B cell (primary cell): ENCODE data around the gene LURAP1L. TPM values are rescaled to one million over a fixed set of nuclear protein-coding genes. Genes with fewer than 3 reads are reported as not detected.

ENCODE experiments used
- ATAC-seq: fragments of 200-7000 bp; cut with Tn5 transposase; one replicate; pipeline ENCODE4 v1.10.0; 2021; ENCODE audit warnings: low read depth, mild to moderate bottlenecking, moderate number of reproducible peaks, moderate library complexity
- CTCF ChIA-PET: fragments of 350-600 bp; sonication (Branson Sonifier 250); formaldehyde crosslinking; loops from one replicate; lab custom pipeline; 2021; ENCODE audit warnings: antibody characterized with exemption, inconsistent platforms; lab: Charles Lee
- POLR2A ChIA-PET: fragments of 350-600 bp; sonication (Branson Sonifier 250); formaldehyde crosslinking; loops from one replicate; lab custom pipeline; 2021; ENCODE audit warnings: antibody characterized with exemption; lab: Charles Lee
- DNase-seq: peaks from one replicate; pipeline ENCODE4 v3.0.0; 2013
- H2AFZ ChIP-seq: 2 replicates; pipeline ENCODE4 v1.6.1; 2012; ENCODE audit warnings: mild to moderate bottlenecking, low read depth, low read length; ENCODE audit not compliant: insufficient read depth, poor library complexity, severe bottlenecking
- H3K27ac ChIP-seq, 2 donors: 1 replicate in 1 of 2; 2 replicates in 1 of 2; pipeline ENCODE4 v1.5.1; 2012 to 2013; ENCODE audit warnings: low read length in 2 of 2, mild to moderate bottlenecking in 2 of 2, moderate library complexity in 1 of 2
- H3K27me3 ChIP-seq, 4 experiments: fragments of 200-600 bp in 1 of 4; sonication (generic) in 1 of 4; replicated peaks in 1 of 4; 1 replicate in 2 of 4; 2 replicates in 2 of 4; pipeline versions ENCODE4 v1.6.1 to v1.7.0; 2013 to 2016; ENCODE audit warnings: low read length in 3 of 4, mild to moderate bottlenecking in 2 of 4, mixed read lengths in 1 of 4, moderate library complexity in 1 of 4; ENCODE audit not compliant: insufficient read depth in 4 of 4, control insufficient read depth in 3 of 4; ENCODE audit errors: control extremely low read depth in 1 of 4
- H3K36me3 ChIP-seq, 2 experiments: replicated peaks in 1 of 2; 1 replicate in 1 of 2; 2 replicates in 1 of 2; pipeline versions ENCODE4 v1.6.1 to v1.7.1; 2013; ENCODE audit warnings: low read length in 1 of 2; ENCODE audit not compliant: insufficient read depth in 2 of 2, control insufficient read depth in 1 of 2; ENCODE audit errors: control extremely low read depth in 1 of 2, extremely low read depth in 1 of 2
- H3K4me1 ChIP-seq, 2 donors: fragments of 200-600 bp in 1 of 2; sonication (generic) in 1 of 2; 1 replicate in 1 of 2; 2 replicates in 1 of 2; pipeline versions ENCODE4 v1.5.1 to v1.6.1; 2013 to 2017; ENCODE audit warnings: low read length in 2 of 2; ENCODE audit not compliant: control insufficient read depth in 2 of 2, insufficient read depth in 2 of 2
- H3K4me2 ChIP-seq: replicated peaks from 2 replicates; pipeline ENCODE3; 2012; ENCODE audit warnings: mild to moderate bottlenecking, low read depth, low read length; ENCODE audit not compliant: poor library complexity, severe bottlenecking
- H3K4me3 ChIP-seq, 5 experiments: fragments of 200-600 bp in 1 of 5; sonication (generic) in 1 of 5; 1 replicate in 3 of 5; 2 replicates in 2 of 5; pipeline versions ENCODE4 v1.5.1 to v1.7.0; 2011 to 2016; ENCODE audit warnings: low read length in 4 of 5, mild to moderate bottlenecking in 4 of 5, low read depth in 2 of 5, control low read depth in 1 of 5, moderate library complexity in 1 of 5; ENCODE audit not compliant: insufficient read depth in 1 of 5; ENCODE audit errors: control extremely low read depth in 1 of 5, extremely low read depth in 1 of 5
- H3K79me2 ChIP-seq: fragments of 200-600 bp; sonication (generic); one replicate; pipeline ENCODE4 v1.6.0; 2016; ENCODE audit warnings: low read length; ENCODE audit not compliant: control insufficient read depth, insufficient read depth
- H3K9ac ChIP-seq: fragments of 200-600 bp; sonication (generic); 2 replicates; pipeline ENCODE4 v1.6.1; 2017; ENCODE audit warnings: mild to moderate bottlenecking, low read length, moderate library complexity
- H3K9me3 ChIP-seq, 3 donors: one replicate each; pipeline versions ENCODE4 v1.6.1 to v1.7.1; 2013; ENCODE audit warnings: low read length in 2 of 3; ENCODE audit not compliant: control insufficient read depth in 2 of 3, insufficient read depth in 1 of 3; ENCODE audit errors: control extremely low read depth in 1 of 3
- H4K20me1 ChIP-seq: 2 replicates; pipeline ENCODE4 v1.6.0; 2012; ENCODE audit warnings: mild to moderate bottlenecking, low read length; ENCODE audit not compliant: insufficient read depth, control insufficient read depth, poor library complexity, severe bottlenecking
- H3K27ac Mint-ChIP-seq: one replicate; pipeline ENCODE4 v1.8.0; 2021; ENCODE audit warnings: mixed read lengths
- H3K27me3 Mint-ChIP-seq: one replicate; pipeline ENCODE4 v1.8.0; 2021; ENCODE audit warnings: mixed read lengths
- H3K4me1 Mint-ChIP-seq: one replicate; pipeline ENCODE4 v1.8.0; 2021; ENCODE audit warnings: mixed read lengths
- H3K4me3 Mint-ChIP-seq: one replicate; pipeline ENCODE4 v1.8.0; 2021; ENCODE audit warnings: mixed read lengths
- H3K9me3 Mint-ChIP-seq: one replicate; pipeline ENCODE4 v1.8.0; 2022; ENCODE audit warnings: mixed read lengths; ENCODE audit not compliant: insufficient read depth
- CTCF ChIP-seq: fragments of 200-600 bp; IDR thresholded peaks from one replicate; pipeline ENCODE4 v1.8.0; 2022; ENCODE audit warnings: antibody characterized with exemption, mild to moderate bottlenecking
- EZH2 ChIP-seq: IDR thresholded peaks from 2 replicates; pipeline ENCODE4 v1.6.1; 2012; ENCODE audit warnings: borderline replicate concordance, low read depth, mild to moderate bottlenecking, moderate library complexity, low read length; ENCODE audit not compliant: insufficient read depth, poor library complexity, severe bottlenecking
- WGBS: methylation state at CpG from one replicate; pipeline ENCODE4 v1.1.5; 2013; ENCODE audit warnings: missing lambda C conversion rate; ENCODE audit not compliant: insufficient coverage; 5-methylcytosine and 5-hydroxymethylcytosine counted together
- intact Hi-C: fragments of 100-400 bp; cut with micrococcal nuclease; formaldehyde crosslinking; loops from one replicate; pipeline ENCODE4 v1.10.0; 2022
- polyA plus RNA-seq: library from polyadenylated mRNA; depleted of rRNA; stranded (reverse); fragments of >200 nt; gene quantifications from 2 replicates; pipeline ENCODE4 v1.2.3, GENCODE V29; 2012
- total RNA-seq, 2 donors: library from RNA; stranded (reverse); fragments of 120-200 nt in 1 of 2; gene quantifications; 1 replicate in 1 of 2; 2 replicates in 1 of 2; pipeline versions ENCODE4 v1.2.3 to v1.2.4, GENCODE V29; 2013 to 2022

Gene LURAP1L
- total and polyA plus RNA-seq, 2 donors (not counting 1 experiment from before 2014, with no cell fraction given), result not detected

- Histone ChIP-seq H3K4me2 (no peak overlapping the region), H4K20me1 (no peaks in the 10 kb centered on the region), H3K4me3 (no peak overlapping the region), H2AFZ (no peak overlapping the region), H3K27me3 (no peaks in the 10 kb centered on the region), H3K9ac (no peak overlapping the region), H3K4me1 (no peaks in the 10 kb centered on the region), H3K79me2 (no peaks in the 10 kb centered on the region), H3K9me3 (no peaks in the 10 kb centered on the region), H3K36me3 (no peaks in the 10 kb centered on the region), H3K27ac (no peak overlapping the region)
- TF ChIP-seq CTCF (no peak), EZH2 (no peak)
- H3K27ac Mint-ChIP-seq, result no peak overlapping the region
- ChIA-PET POLR2A (no interaction called here), CTCF (no interaction called here)
- no peaks in the 10 kb centered on the region for H3K4me1 Mint-ChIP-seq
- DNase-seq, result no peak
- intact Hi-C loops, result no loop called here
- H3K27me3 Mint-ChIP-seq, result no peaks in the 10 kb centered on the region
- no peaks in the 10 kb centered on the region for H3K9me3 Mint-ChIP-seq
- WGBS, result 80% methylated on average over 1 of the region's 3 CpGs
- no peak overlapping the region for H3K4me3 Mint-ChIP-seq
- no peak for ATAC-seq
These were observed 41.9 kb downstream of the LURAP1L start for GRCh38 chr9:12816656-12817101.

GRCh38 chr9:12817702-12818101 lies 42.9 kb downstream of the LURAP1L start:
- no peak overlapping the region for H3K27ac ChIP-seq
- Mint-ChIP-seq H3K4me1 (no peaks in the 10 kb centered on the region), H3K9me3 (no peaks in the 10 kb centered on the region), H3K27me3 (no peaks in the 10 kb centered on the region), H3K4me3 (no peak overlapping the region), H3K27ac (no peak overlapping the region)
- DNase-seq, result no peak
- no peaks in the 10 kb centered on the region for H3K9me3 ChIP-seq
- H3K4me2 ChIP-seq, result no peak overlapping the region
- no peak for TF ChIP-seq CTCF
- no peak for TF ChIP-seq EZH2
- no peaks in the 10 kb centered on the region for H3K4me1 ChIP-seq
- H3K79me2 ChIP-seq, result no peaks in the 10 kb centered on the region
- ChIA-PET CTCF (no interaction called here), POLR2A (no interaction called here)
- intact Hi-C loops, result no loop called here
- no peaks in the 10 kb centered on the region for H3K27me3 ChIP-seq
- no peaks in the 10 kb centered on the region for H3K36me3 ChIP-seq
- H4K20me1 ChIP-seq, result no peaks in the 10 kb centered on the region
- H3K9ac ChIP-seq, result no peak overlapping the region
- no peak overlapping the region for H3K4me3 ChIP-seq
- no peak overlapping the region for H2AFZ ChIP-seq
- ATAC-seq, result no peak
- 98% methylated on average over 5 of the region's 9 CpGs for WGBS
